Stimulated activated CD8-positive, alpha-beta memory T cell treated with anti-CD3 and anti-CD28 coated beads, Interleukin-7, amount 100 ng/mL, for 48 hours (primary cell): Measurements from ENCODE around the gene RMI2.

ENCODE experiments used
- DNase-seq, 2 donors: peaks; one replicate each; pipeline ENCODE4 v3.0.0-alpha.2; 2020; ENCODE audit warnings: low read depth in 1 of 2; ENCODE audit errors: extremely low read depth in 1 of 2

The RMI2 gene

DNA sequence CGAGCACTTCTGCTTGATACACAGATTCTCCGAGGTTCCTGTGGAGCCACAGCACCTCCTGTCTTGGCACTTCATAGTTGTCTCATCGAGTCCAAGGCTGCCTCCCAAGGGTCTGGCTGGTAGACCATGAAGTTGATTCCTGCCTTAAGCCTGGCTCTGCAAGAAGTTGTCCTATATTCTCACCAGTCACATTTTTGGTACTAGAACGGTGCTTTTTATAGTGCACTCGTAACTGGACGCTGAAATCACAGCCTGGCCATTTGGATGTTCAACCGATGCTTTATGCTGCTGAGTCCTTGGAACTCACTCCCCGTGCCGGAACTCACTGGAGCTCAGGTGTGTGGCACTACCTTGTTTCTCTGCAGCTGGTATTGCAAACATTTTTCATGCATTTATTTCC, 35.6 kb downstream of the RMI2 start:
- no peak for DNase-seq

DNA sequence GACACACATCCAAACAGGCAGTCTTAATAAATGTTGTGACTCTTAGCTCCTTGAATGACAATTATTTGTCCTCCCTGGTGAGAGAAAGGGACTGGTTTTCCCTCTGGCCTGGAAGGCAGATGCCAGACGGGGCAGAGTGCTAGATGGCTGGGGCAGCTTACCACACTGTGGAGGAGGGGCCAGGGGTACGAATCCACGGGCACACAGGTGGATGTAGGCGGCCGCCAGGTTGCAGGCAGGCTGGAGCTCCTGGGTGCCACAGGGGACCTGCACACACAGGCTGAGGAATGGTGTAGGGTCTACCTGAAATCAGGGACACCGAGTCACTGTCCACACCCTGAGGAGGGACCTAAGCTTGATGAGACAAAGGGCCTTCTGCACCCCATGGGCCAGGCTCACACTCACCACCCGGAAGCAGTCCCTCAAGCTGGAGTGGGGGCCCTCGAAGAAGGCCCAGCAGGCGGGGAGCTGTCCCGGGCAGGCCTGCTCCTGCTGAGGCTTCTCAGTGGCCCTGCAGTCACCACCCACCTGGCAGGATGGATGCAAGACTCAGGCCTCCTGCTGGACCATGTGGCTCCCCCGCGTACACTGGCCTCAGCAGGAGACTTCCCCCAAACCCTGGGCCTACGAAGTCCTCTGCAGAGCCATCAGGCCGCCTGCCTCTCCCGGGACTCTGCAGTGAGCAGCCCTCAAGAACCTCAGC, 38.4 kb downstream of the RMI2 start:
- no peak for DNase-seq

DNA sequence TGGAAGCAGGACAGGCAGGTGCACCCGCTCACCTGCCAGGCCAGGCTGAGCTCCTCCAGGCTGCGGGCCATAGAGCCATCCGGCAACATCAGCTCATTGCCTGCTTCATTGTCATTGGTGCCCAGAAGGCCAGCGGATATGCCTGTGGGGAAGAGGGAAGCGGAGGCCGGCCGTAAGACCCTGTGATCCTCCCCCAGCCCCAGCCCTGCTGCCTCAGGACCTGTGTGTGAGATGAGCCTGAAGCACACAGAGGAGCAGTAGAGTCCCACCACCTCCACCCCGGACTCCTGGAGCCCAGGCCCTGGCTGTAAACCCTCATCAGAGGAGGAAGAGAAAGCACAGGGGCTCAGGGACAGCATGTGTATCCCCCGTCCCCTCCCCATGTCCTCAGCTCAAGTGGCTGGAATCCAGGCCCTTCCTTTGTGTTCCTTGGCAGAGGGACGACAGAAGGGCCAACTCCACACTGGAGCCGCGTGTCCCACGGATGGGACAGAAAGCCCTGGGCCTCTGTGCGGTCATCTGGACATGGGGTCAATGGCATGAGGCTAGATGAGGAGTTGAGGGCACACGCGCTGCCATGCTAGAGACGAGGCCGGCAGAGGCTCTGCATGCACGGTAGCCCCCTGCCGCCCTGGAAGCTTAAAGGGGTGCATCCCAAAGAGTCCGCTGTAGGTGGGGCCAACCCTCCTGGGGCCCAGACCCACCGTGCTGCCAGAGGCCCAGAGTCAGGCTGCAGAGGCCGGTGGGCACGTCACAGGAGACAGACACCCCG, 39.1 kb downstream of the RMI2 start:
- DNase-seq = no peak

DNA sequence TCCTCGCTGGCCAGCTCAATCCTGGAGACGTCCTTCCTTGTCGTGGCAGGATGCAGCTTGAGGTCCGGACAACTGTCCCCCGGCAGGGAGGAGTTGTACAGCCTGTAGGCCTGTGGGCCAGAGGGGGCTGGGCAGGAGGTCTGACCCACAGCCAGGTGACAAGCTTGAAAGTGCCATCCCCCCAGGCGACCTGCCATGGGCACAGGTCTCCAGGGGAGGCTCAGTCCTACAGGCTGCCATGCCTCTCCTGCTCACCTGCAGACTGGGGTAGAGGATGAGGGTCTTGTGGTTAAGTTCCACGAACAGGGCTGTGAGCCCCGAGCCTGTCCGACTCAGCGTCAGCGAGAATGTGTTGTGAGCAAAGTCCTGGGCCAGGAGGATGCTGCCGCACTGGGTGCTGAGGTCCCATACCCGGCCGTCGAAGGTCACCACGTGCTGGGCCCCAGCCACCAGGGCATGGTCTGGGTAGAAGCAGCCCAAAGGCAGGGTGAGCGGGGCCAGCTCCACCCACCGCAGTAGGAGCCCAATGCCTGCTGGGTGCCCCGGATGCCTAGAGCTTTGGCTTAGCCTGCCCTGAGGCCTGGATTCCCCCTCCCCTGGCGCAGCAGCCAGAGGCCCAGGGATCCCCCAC, 39.8 kb downstream of the RMI2 start:
- DNase-seq = no peak

DNA sequence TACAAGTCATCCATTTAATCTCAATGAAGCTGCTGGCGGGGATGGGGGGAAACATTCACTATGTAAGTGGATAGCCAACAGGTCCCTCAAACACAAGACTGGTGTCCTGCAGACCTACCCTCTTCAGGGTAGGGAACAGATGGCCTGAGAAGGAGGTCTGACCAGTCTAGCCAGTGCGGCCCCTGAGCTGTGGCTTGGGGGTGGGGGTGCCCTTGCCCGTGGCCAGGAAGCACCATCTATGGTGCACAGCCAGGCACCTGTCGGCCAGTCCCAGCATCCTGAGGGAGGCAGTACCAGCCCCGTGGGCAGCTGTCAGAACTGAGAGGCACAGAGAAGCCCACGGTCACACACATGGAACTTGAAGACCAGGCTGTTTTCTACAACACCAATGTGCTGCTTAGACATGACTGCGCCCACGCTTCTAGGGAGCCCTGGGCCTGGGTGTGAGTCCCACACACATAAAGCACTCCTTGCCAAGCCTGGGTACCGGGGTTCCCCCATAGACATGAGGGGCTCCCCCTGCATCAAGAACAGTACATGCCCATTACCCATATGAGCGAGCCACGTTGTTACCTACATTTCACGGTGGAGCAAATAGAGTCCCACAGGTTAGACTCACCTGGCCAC, 40.9 kb downstream of the RMI2 start:
- DNase-seq = no peak

DNA sequence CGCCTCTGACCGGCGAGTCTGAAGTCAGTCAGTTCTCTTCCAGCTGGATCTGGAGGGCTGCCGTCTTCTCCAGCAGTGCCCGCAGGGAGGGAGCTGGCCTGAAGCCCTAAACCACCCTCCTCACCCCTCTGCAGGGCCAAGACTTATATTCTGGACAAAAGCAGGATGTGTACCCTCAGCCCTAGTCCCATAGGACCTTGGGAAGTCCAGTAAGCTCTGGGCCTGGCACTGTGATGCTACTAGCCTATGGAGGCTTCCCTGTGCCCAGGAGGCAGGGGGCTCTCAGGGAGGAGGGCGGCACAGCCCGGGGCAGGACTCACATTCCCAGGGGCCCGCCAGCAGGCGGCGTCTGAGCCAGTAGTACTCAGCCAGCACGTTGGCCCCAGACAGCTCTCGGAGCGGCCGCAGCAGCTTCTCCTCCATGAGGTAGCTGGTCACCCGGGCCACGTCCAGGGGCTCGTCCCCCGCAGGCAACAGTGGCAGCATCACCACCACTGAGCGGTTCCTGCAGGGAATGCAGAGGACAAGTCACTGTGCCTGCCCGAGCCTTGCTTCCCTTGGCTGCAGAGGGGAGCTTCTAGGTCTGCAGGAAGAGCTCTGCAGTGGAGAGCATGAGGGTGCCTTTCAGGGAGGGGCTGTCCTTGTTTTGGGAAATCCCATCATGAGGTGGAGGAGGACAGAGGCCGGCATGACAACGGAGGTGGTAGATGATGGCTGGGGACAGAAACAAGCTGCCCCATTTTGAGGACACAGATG, 41.7 kb downstream of the RMI2 start:
- DNase-seq = no peak

DNA sequence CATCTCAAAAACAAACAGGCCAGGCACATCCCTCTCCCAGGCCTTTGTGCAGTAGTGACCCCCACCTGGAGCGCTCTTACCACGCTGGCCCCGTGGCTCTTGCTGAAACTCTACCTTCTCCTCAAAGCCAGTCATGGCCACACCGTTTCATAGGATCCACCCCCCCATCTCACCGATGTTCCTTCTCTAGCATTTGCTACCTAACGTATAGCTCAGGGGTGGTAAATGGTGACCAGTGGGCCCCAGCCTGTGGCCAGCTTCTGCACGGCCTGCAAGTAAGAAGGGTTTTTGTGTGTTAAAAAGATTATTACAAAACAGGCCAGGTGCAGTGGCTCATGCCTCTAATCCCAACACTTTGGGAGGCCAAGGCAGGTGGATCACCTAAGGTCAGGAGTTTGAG, 43.8 kb downstream of the RMI2 start:
- no peak for DNase-seq

DNA sequence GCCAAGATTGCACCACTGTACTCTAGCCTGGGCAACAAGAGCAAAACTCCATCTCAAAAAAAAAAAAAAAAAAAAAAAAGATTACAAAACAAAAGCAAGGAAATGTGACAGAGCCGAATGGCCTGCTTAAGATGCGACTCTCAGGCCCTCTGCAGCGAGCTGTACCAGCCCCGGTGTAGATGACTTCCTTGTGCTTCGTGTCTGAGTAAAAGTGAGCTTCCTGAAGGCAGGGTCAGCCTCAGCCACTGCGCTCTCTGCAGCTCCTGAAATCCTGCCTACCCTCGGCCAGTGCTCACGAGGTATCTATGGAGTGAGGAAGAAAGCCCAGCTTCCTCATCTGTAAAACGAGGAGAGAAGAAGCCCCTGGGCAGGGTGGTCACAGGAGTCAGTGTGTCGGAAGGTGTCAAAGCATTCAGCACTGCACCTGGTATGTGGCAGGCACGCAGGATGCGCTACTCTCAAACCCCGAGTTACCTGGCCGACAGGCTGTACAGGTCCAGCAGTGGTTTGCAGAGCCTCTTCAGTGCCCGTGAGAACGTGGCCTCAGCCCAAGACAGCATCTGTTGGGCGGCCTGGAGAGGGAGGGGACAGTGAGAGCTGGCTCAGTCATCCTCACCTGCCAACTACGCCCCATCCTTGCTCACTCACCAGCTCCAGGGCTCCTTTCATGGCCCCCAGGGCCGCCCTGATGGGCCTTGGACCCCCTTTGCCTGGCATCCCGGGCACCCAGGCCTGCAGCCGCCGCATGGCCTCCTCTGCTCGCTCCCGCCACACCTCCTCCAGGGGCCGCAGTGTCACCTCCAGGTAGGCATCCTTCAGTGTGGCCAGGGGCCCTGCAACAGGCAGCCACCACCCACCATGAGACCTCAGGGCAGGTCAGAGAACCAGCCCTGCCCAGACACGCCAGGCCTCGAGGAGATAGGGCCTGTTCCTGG, 44.6 kb downstream of the RMI2 start:
- DNase-seq = no peak

DNA sequence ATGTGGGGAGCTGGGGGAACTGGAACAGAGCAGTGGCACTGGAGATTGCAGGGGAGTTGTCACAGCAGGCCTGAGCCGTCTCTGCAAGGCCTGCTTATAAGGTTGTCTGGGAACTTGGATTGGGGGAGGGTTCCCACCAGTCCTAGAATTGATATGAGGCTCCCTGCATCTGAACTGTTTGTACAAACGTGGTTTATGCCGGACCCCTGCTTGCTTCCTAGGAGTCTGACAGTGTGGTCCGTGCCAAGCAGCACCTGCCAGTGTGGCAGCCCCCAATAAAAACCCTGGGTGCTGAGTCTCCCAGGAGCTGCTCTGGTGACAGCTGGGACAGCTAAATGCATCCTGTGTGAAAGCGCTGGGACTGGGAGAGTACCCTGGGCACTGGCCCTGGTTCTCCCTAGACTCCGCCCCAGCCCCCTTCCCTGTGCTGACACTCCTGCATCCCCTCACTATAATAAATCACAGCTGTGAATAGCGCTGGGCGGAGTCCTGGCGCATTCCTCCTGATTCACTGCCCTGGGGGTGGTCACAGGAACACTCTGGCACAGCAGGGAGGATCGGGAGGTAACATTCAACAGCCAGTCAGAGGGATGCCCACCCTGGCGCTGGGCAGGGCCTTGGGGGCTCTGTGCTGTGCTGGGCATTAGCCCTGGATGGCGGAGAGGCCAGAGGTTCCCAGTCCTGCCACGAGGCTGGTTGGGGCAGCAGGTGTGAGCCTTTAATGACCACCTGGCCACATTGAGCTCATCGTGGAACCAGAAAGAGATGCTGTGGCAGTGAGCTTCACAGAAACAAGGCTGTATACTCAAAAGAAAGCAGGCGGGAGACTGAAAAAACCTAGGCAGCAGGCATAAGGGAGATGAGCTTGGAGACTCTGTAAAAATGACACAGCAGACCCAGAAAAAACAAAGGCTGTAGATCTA, 45.6 kb downstream of the RMI2 start:
- DNase-seq = no peak

DNA sequence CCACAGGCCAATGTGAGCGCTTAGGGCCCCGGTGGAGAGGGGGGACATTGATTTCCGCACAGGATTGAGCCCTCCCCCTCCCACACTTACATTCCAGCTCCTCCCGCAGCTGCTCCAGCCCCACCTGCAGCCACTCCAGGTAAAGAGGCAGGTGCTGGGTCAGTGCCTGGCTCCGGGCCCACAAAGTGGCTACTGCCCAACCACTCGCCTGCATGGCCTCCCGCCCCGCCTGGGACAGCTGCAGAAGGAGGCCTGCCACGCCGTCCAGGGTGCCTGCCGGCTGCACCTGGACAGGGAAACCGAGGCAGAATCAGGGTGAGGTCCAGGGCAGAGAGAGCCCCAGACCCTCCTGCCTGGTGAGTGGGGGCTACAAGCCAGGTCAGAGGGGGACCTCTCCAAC, 46.3 kb downstream of the RMI2 start:
- no peak for DNase-seq

DNA sequence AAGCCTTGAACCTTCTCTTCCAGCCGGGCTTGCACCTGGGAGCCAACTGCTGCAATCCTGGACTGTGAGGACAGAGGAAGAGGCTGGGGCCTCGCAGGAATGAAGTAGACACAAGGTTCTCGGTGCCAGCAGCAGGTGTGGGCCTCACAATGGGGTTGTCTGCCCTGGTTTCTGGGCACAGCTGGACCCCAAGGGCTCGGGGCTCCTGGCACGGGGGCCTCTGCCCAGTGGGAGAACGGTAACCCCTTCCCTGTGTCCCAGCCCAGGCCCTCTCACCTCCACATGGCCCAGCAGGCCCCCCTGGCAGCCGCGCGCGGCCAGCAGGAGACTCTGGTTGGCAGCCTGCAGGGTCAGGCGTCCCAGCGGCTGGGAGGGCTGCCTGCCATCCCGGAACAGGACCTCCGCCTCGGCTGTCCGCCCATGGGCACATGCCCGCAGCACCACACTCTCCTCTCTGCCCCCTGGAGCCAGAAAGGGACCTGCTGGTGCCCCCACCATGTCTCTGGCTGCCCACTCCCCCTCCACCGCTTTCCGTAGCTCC, 46.9 kb downstream of the RMI2 start:
- DNase-seq = no peak

DNA sequence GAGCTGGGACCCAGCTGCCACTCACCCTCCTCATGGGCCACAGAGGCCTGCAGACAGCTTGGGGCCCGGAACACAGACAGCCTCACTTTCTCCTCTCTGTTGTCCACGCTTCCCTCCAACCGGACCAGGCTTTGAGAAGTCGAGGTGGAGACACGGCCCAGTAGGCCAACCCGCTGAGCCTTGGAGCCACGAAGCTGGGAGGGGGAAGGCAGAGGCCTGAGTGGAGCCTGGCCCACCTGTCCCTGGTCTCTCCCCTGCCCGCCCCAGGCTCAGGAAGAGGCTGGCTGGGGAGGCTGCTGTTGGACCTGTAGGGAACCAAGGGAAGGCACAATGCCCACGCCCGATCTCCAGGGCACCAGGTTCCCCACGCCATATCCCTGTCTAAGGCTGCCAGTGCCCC, 48.1 kb downstream of the RMI2 start:
- no peak for DNase-seq

DNA sequence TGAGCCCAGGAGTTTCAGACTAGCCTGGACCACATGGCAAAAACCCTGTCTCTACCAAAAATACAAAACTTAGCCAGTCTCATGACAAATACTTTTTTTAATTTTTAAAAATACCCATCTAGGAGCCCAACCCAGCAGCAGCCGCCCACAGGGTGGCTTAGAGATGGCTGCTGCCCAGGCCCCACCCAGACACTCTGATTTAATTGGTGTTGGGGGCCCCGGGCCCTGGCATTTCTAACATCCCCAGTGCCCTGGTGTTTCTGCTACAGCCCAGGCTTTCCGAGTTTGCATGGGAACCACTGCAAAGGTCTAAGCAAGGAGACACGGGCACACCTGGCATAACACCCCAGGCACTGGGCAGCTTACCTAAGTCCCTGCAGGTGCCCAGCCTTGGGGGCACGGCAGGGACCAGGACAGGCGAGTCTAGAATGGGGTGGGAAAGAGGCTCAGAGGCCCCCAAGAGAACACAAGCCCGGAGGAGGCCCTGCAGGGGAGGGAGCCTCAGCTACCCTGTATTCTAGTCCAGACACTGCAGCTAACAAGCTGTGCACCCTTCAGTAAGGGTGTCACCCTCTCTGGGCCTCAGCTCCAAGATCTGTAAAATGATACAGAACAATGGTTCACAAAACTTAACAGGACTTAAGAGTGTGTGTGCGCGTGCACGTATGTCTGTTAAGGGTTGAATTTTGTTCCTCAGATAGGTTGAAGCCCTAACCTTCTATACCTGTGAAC, 48.8 kb downstream of the RMI2 start:
- no peak for DNase-seq

DNA sequence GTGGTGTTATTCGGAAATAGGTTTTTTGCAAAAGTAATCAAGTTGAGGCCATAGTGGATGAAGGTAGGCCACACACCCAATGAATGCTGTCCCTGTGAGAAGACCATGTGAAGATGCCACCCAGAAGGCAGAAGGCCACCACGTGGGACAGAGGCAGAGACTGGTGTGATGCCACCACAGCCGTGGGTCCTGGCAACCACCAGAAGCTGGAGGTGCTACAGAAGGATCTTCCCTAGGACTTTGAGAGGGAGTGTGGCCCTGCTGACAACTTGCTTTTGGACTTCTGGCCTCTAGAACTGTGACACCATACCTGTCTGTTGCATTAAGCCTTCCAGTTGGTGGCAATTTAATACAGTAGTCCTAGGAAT, 49.3 kb downstream of the RMI2 start:
- DNase-seq = no peak

DNA sequence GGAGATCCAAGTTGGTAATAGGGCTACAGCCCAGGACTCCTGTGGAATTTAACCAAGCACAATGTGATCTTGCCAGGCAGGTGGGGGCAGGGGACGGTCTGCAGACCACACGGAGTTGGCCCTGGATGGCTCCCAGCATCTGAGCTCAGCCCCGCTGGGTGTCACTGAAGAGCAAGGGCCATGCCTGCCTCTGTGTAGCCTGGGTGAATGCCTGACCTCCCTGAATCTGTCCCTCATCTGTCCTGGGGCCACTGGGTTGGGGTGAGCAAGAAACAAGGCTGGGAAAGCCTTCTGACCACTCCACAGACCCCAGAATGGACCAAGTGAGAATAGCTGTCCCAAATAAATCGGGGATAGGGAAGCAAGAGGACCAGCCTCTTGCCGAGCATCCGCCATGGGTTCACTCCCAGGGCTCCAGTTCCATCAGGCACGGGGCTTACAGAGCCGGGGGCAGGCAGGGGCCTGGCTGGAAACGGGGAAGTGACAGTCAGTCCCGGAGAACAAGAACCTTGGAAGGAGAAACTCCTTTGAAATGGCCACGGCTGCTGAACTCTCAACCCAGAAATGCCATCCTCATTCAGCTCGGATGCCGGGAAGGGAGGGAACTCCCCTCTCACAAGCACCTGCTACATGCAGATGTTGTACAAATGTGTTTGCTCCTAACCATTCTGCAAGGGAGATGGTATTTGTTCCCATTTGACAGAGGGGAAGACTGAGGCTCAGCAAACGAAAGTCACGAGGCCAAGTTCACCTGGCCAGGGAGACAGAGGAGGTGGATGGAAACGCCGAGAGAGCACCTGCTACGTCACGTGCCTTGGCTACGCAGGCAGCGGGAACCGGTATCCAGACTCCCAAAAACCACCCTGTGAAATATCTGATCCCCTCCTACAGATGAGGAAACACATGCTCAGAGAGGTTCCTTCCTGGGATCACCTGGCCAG, 50.0 kb downstream of the RMI2 start:
- no peak for DNase-seq

DNA sequence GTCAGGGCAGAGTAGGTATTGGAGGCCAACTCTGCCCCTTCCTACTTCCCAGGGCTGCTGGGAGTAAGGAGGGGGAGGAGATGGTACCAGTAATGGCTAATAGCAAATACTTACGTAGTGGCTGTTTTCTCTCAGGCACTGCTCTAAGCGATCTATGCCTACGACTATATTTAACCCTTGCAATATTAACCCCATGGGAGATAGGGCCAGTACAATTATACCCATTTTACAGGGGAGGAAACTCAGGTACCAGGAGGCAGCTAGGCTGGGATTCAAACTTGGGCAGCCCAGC, 50.6 kb downstream of the RMI2 start:
- no peak for DNase-seq
